ENCODE data around the gene AVPR1B.
A peak's percentile ranks its signal among the peaks of the same experiment; 100 is the strongest.
"Not testable (repeated sequence)": the region's sequence is repeated elsewhere in the genome, so short reads cannot be mapped to it uniquely, and the experiment has no call there.

AVPR1B gene

GRCh38 chr1:206081856-206082255, 35.3 kb downstream of the AVPR1B start:
- no peak overlapping the region for H3K4me3 ChIP-seq (ENCODE audit: low read length)
- TF ChIP-seq ZNF274 (IDR thresholded peaks at IDR 0.05; ENCODE audit: low read depth, low read length) = no peak

GRCh38 chr1:206080026-206080820, 37.0 kb downstream of the AVPR1B start:
- H3K4me3 ChIP-seq (ENCODE audit: low read length) = no peak overlapping the region
- no peak for TF ChIP-seq ZNF274 (IDR thresholded peaks at IDR 0.05; ENCODE audit: low read depth, low read length)

DNA sequence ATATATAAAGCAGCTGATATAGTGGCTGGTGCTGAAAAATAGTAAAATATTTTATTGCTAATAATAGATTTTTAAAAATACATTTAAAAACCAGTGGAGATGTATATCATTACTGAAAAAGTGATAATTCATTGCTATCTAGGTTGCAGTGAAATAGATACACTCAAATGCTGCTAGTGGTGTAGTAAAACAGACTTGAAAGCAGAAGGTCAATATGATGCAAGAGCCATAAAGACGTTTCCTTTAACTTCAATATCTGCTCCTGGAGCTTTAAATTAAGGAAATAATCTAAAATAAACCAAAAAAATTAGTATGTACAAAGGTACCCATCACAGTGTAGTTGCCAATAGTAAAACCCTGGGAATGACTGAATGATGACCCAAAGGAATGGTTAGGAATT, 38.1 kb downstream of the AVPR1B start:
- no peak for TF ChIP-seq ZNF274 (IDR thresholded peaks at IDR 0.05; ENCODE audit: low read depth, low read length)
- H3K4me3 ChIP-seq (ENCODE audit: low read length) = no peak overlapping the region

- TF ChIP-seq ZNF274 (IDR thresholded peaks at IDR 0.05; ENCODE audit: low read depth, low read length) = no peak
- H3K4me3 ChIP-seq (ENCODE audit: low read length) = no peak overlapping the region
Measured at GRCh38 chr1:206075786-206076755, 41.1 kb downstream of the AVPR1B start.

- no peak for TF ChIP-seq ZNF274 (IDR thresholded peaks at IDR 0.05; ENCODE audit: low read depth, low read length)
- H3K4me3 ChIP-seq (ENCODE audit: low read length) = no peak overlapping the region
Measured at GRCh38 chr1:206074839-206075238, 42.3 kb downstream of the AVPR1B start.

- no peak overlapping the region for H3K4me3 ChIP-seq (ENCODE audit: low read length)
- TF ChIP-seq ZNF274 (IDR thresholded peaks at IDR 0.05; ENCODE audit: low read depth, low read length) = no peak
Measured at GRCh38 chr1:206070627-206071304, 46.4 kb downstream of the AVPR1B start.

GRCh38 chr1:206068314-206068713, 48.9 kb downstream of the AVPR1B start:
- TF ChIP-seq ZNF274 (IDR thresholded peaks at IDR 0.05; ENCODE audit: low read depth, low read length) = no peak
- no peak overlapping the region for H3K4me3 ChIP-seq (ENCODE audit: low read length)

- no peak overlapping the region for H3K4me3 ChIP-seq (ENCODE audit: low read length)
- no peak for TF ChIP-seq ZNF274 (IDR thresholded peaks at IDR 0.05; ENCODE audit: low read depth, low read length)
Measured at GRCh38 chr1:206067486-206068227, 49.5 kb downstream of the AVPR1B start.

- no peak for TF ChIP-seq ZNF274 (IDR thresholded peaks at IDR 0.05; ENCODE audit: low read depth, low read length)
- H3K4me3 ChIP-seq (ENCODE audit: low read length) = peak overlapping the region; percentile 12; the same call in 1 of the 2 replicates
Measured at GRCh38 chr1:206066479-206067171, 50.6 kb downstream of the AVPR1B start.

- TF ChIP-seq ZNF274 (IDR thresholded peaks at IDR 0.05; ENCODE audit: low read depth, low read length) = no peak
- H3K4me3 ChIP-seq (ENCODE audit: low read length) = no peak overlapping the region
Measured at GRCh38 chr1:206065547-206066145, 51.5 kb downstream of the AVPR1B start.

- H3K4me3 ChIP-seq (ENCODE audit: low read length) = not testable (repeated sequence)
Measured at GRCh38 chr1:206064501-206064900, 52.7 kb downstream of the AVPR1B start.

DNA sequence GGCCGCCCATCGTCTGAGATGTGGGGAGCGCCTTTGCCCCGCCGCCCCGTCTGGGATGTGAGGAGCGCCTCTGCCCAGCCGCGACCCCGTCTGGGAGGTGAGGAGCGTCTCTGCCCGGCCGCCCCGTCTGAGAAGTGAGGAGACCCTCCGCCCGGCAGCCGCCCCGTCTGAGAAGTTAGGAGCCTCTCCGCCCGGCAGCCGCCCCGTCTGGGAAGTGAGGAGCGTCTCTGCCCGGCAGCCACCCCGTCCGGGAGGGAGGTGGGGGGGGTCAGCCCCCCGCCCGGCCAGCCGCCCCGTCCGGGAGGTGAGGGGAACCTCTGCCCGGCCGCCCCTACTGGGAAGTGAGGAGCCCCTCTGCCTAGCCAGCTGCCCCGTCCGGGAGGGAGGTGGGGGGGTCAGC, 53.2 kb downstream of the AVPR1B start:
- not testable (repeated sequence) for H3K4me3 ChIP-seq (ENCODE audit: low read length)

- TF ChIP-seq ZNF274 (IDR thresholded peaks at IDR 0.05; ENCODE audit: low read depth, low read length) = no peak
- no peak overlapping the region for H3K4me3 ChIP-seq (ENCODE audit: low read length)
Measured at GRCh38 chr1:206062464-206062863, 54.7 kb downstream of the AVPR1B start.

Measured in GM08714 (cell line).